ENCODE results near the gene MYG1. TPM values are rescaled to one million over a fixed set of nuclear protein-coding genes. Genes with fewer than 3 reads are reported as not detected.

The MYG1 gene
- total and polyA plus RNA-seq, 2 of the 13 experiments (the other 11 are each of a cell fraction or from before 2014, with no cell fraction given): 38.6 to 58.0 TPM

DNA sequence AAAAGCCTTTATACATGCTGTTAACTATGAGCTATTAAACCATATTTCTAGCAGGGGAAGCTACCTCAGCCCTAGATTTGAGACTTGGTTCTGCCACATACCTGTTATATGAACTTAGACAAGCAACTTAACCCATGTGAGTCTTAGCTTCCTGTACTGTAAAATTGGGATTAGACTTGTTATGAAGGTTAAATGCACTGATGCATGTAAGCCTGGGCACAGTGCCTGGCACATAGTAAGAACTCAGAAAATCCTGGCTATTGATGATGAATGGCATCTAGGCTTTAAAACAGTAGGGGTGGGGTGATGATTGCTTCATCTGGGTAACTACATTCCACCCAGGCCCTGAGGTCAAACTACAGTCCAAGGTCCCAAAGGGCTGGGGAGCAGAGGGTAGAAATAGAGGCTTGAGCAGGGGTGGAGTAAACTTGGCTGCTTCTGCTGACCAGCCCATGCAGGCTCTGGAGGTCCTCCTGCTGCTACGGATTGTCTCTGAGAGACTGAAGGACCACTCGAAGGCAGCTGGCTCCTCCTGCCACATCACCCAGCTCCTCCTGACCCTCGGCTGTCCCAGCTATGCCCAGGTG lies 20.1 kb upstream of the MYG1 start:
- no TSS peak for BruUV-seq (replicated peaks)
- peak; percentile 23 for FAIRE-seq
- TF ChIP-seq, protein P1, sequence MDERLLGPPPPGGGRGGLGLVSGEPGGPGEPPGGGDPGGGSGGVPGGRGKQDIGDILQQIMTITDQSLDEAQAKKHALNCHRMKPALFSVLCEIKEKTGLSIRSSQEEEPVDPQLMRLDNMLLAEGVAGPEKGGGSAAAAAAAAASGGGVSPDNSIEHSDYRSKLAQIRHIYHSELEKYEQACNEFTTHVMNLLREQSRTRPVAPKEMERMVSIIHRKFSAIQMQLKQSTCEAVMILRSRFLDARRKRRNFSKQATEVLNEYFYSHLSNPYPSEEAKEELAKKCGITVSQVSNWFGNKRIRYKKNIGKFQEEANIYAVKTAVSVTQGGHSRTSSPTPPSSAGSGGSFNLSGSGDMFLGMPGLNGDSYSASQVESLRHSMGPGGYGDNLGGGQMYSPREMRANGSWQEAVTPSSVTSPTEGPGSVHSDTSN (CRISPR knock-in tag; IDR thresholded peaks at IDR 0.05): no peak
- TF ChIP-seq JDP2 (CRISPR knock-in tag; IDR thresholded peaks at IDR 0.05; ENCODE audit: borderline replicate concordance) (no peak), NPAS2 (CRISPR knock-in tag; IDR thresholded peaks at IDR 0.05; ENCODE audit: borderline replicate concordance) (no peak), FOXO1 (CRISPR knock-in tag; IDR thresholded peaks at IDR 0.05) (no peak), HNRNPL (IDR thresholded peaks at IDR 0.05; ENCODE audit: low read depth, low read length) (no peak), IKZF1 (IDR thresholded peaks at IDR 0.05) (no peak), SSRP1 (CRISPR knock-in tag; IDR thresholded peaks at IDR 0.05) (no peak), TCF12 (IDR thresholded peaks at IDR 0.05) (no peak), TCF12 (CRISPR knock-in tag; IDR thresholded peaks at IDR 0.05) (no peak), AHR (CRISPR knock-in tag; IDR thresholded peaks at IDR 0.05) (no peak)
- TF ChIP-seq, protein P2, sequence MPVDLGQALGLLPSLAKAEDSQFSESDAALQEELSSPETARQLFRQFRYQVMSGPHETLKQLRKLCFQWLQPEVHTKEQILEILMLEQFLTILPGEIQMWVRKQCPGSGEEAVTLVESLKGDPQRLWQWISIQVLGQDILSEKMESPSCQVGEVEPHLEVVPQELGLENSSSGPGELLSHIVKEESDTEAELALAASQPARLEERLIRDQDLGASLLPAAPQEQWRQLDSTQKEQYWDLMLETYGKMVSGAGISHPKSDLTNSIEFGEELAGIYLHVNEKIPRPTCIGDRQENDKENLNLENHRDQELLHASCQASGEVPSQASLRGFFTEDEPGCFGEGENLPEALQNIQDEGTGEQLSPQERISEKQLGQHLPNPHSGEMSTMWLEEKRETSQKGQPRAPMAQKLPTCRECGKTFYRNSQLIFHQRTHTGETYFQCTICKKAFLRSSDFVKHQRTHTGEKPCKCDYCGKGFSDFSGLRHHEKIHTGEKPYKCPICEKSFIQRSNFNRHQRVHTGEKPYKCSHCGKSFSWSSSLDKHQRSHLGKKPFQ (CRISPR knock-in tag; IDR thresholded peaks at IDR 0.05; ENCODE audit: insufficient replicate concordance): no peak
- TF ChIP-seq, protein P3, sequence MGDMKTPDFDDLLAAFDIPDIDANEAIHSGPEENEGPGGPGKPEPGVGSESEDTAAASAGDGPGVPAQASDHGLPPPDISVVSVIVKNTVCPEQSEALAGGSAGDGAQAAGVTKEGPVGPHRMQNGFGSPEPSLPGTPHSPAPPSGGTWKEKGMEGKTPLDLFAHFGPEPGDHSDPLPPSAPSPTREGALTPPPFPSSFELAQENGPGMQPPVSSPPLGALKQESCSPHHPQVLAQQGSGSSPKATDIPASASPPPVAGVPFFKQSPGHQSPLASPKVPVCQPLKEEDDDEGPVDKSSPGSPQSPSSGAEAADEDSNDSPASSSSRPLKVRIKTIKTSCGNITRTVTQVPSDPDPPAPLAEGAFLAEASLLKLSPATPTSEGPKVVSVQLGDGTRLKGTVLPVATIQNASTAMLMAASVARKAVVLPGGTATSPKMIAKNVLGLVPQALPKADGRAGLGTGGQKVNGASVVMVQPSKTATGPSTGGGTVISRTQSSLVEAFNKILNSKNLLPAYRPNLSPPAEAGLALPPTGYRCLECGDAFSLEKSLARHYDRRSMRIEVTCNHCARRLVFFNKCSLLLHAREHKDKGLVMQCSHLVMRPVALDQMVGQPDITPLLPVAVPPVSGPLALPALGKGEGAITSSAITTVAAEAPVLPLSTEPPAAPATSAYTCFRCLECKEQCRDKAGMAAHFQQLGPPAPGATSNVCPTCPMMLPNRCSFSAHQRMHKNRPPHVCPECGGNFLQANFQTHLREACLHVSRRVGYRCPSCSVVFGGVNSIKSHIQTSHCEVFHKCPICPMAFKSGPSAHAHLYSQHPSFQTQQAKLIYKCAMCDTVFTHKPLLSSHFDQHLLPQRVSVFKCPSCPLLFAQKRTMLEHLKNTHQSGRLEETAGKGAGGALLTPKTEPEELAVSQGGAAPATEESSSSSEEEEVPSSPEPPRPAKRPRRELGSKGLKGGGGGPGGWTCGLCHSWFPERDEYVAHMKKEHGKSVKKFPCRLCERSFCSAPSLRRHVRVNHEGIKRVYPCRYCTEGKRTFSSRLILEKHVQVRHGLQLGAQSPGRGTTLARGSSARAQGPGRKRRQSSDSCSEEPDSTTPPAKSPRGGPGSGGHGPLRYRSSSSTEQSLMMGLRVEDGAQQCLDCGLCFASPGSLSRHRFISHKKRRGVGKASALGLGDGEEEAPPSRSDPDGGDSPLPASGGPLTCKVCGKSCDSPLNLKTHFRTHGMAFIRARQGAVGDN (CRISPR knock-in tag; IDR thresholded peaks at IDR 0.05): 0 out of 2 replicates have a peak, but pooled peaks have one; percentile 10
- TF ChIP-seq, protein P4, sequence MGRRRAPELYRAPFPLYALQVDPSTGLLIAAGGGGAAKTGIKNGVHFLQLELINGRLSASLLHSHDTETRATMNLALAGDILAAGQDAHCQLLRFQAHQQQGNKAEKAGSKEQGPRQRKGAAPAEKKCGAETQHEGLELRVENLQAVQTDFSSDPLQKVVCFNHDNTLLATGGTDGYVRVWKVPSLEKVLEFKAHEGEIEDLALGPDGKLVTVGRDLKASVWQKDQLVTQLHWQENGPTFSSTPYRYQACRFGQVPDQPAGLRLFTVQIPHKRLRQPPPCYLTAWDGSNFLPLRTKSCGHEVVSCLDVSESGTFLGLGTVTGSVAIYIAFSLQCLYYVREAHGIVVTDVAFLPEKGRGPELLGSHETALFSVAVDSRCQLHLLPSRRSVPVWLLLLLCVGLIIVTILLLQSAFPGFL (CRISPR knock-in tag; IDR thresholded peaks at IDR 0.05): no peak
- TF ChIP-seq, protein P5, sequence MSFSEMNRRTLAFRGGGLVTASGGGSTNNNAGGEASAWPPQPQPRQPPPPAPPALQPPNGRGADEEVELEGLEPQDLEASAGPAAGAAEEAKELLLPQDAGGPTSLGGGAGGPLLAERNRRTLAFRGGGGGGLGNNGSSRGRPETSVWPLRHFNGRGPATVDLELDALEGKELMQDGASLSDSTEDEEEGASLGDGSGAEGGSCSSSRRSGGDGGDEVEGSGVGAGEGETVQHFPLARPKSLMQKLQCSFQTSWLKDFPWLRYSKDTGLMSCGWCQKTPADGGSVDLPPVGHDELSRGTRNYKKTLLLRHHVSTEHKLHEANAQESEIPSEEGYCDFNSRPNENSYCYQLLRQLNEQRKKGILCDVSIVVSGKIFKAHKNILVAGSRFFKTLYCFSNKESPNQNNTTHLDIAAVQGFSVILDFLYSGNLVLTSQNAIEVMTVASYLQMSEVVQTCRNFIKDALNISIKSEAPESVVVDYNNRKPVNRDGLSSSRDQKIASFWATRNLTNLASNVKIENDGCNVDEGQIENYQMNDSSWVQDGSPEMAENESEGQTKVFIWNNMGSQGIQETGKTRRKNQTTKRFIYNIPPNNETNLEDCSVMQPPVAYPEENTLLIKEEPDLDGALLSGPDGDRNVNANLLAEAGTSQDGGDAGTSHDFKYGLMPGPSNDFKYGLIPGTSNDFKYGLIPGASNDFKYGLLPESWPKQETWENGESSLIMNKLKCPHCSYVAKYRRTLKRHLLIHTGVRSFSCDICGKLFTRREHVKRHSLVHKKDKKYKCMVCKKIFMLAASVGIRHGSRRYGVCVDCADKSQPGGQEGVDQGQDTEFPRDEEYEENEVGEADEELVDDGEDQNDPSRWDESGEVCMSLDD (CRISPR knock-in tag; IDR thresholded peaks at IDR 0.05; ENCODE audit: borderline replicate concordance): 0 out of 2 replicates have a peak, but pooled peaks have one; percentile 52

More for the DNA sequence above, 20.1 kb upstream of the MYG1 start:
- no peak overlapping the region for H2AFZ ChIP-seq (ENCODE audit: low read length)
- ChIA-PET CTCF (ENCODE audit: low intra/inter-chr PET ratio, low total read pairs) (no interaction called here), POLR2A (interaction anchor here (1.0 to 1.3 kb wide), 2 partner anchors 11 to 16 kb away, joined by 3 to 5 read pairs; partner anchors contain the start of gene PFDN5)
- WGBS (ENCODE audit: low lambda C conversion rate): 67% methylated on average over 3 of the region's 3 CpGs
- H3K27ac ChIP-seq (ENCODE audit: extremely low read length, insufficient read depth, low read length): peak overlapping the region; percentile 49
- H3K4me3 ChIP-seq (replicated peaks in 1 of 3; ENCODE audit: insufficient read depth in 1 of 3, low read depth in 2 of 3, low read length in 3 of 3): no peak overlapping the region
- H4K20me1 ChIP-seq (ENCODE audit: insufficient read depth, low read length): no peaks in the 10 kb centered on the region
- peaks cover 15% of the 10 kb centered on the region for H3K4me1 ChIP-seq (ENCODE audit: insufficient read depth, low read length)
- no peak overlapping the region for H3K4me2 ChIP-seq (ENCODE audit: low read depth, low read length)
- in situ Hi-C loops (cut with HindIII; ENCODE audit: extremely low pct_ligation_motif_present, low pct_unique_long_range_greater_than_20kb): no loop called here
- no peaks in the 10 kb centered on the region; a peak in 1 of 5 replicates for H3K27me3 ChIP-seq (ENCODE audit: control insufficient read depth in 1 of 2, insufficient read depth in 2 of 2, low read length in 2 of 2)
- peaks cover 18 to 61% of the 10 kb centered on the region in 2 experiments for H3K36me3 ChIP-seq (replicated peaks in 1 of 2; ENCODE audit: control insufficient read depth in 1 of 2, insufficient read depth in 2 of 2, low read length in 2 of 2)
- DNase-seq (ENCODE audit: low spot score): peak; percentile 16
- no peak overlapping the region for H3K9ac ChIP-seq (ENCODE audit: insufficient read depth, low read depth, low read length)
- no peaks in the 10 kb centered on the region for H3K9me3 ChIP-seq (ENCODE audit: low read length)
- intact Hi-C loops (cut with micrococcal nuclease; ENCODE audit: unreplicated experiment): no loop called here
- peak; percentile 71 for ATAC-seq
- no peaks in the 10 kb centered on the region for H3K79me2 ChIP-seq (ENCODE audit: insufficient read depth, low read length)

Measured in HepG2 (cell line).